Fibroblast of lung (primary cell): ENCODE results near the gene TCOF1. TPM values are rescaled to one million over a fixed set of nuclear protein-coding genes. Genes with fewer than 3 reads are reported as not detected.

Experiments used
- DNase-seq, 2 donors: peaks; one replicate each; pipeline versions ENCODE4 v3.0.0 to v3.0.0-alpha.2; 2010; ENCODE audit warnings: low read depth in 2 of 2
- H2AFZ ChIP-seq: 2 replicates; pipeline ENCODE4 v1.5.1; 2012; ENCODE audit warnings: low read length, control low read depth, inconsistent platforms
- H3K27ac ChIP-seq: 2 replicates; pipeline ENCODE4 v1.5.1; 2011; ENCODE audit warnings: low read length, control low read depth; ENCODE audit not compliant: insufficient read depth
- H3K27me3 ChIP-seq: 2 replicates; pipeline ENCODE4 v1.5.1; 2011; ENCODE audit warnings: mild to moderate bottlenecking, low read length; ENCODE audit not compliant: control insufficient read depth, insufficient read depth
- H3K36me3 ChIP-seq: 2 replicates; pipeline ENCODE4 v1.5.1; 2011; ENCODE audit warnings: low read length; ENCODE audit not compliant: control insufficient read depth, insufficient read depth
- H3K4me1 ChIP-seq: 2 replicates; pipeline ENCODE4 v1.5.1; 2011; ENCODE audit warnings: low read length; ENCODE audit not compliant: control insufficient read depth, insufficient read depth; ENCODE audit errors: extremely low read depth
- H3K4me2 ChIP-seq: 2 replicates; pipeline ENCODE4 v1.5.1; 2011; ENCODE audit warnings: low read length, control low read depth; ENCODE audit not compliant: insufficient read depth; ENCODE audit errors: extremely low read depth
- H3K4me3 ChIP-seq, 4 experiments: fragments of 200-600 bp in 1 of 4; sonication (generic) in 1 of 4; replicated peaks in 1 of 4; 2 replicates each; pipeline ENCODE4 v1.5.1; 2011 to 2016; ENCODE audit warnings: low read length in 4 of 4, low read depth in 3 of 4, mild to moderate bottlenecking in 3 of 4, control low read depth in 2 of 4, inconsistent platforms in 1 of 4, mixed read lengths in 1 of 4; ENCODE audit not compliant: insufficient read depth in 1 of 4; ENCODE audit errors: control extremely low read depth in 1 of 4
- H3K79me2 ChIP-seq: 2 replicates; pipeline ENCODE4 v1.5.1; 2012; ENCODE audit warnings: mild to moderate bottlenecking, low read length, inconsistent platforms; ENCODE audit not compliant: control insufficient read depth, insufficient read depth
- H3K9ac ChIP-seq: 2 replicates; pipeline ENCODE4 v1.5.1; 2011; ENCODE audit warnings: mild to moderate bottlenecking, low read length, control low read depth; ENCODE audit not compliant: insufficient read depth
- H3K9me3 ChIP-seq: 2 replicates; pipeline ENCODE4 v1.5.1; 2012; ENCODE audit warnings: low read depth, low read length; ENCODE audit not compliant: control insufficient read depth, insufficient read depth
- H4K20me1 ChIP-seq: 2 replicates; pipeline ENCODE4 v1.5.1; 2011; ENCODE audit warnings: low read length; ENCODE audit not compliant: control insufficient read depth, insufficient read depth; ENCODE audit errors: extremely low read depth
- CTCF ChIP-seq, 2 donors: IDR thresholded peaks in 1 of 2; conservative IDR thresholded peaks in 1 of 2; 1 replicate in 1 of 2; 2 replicates in 1 of 2; pipeline ENCODE4 v1.5.1; 2011 to 2012; ENCODE audit warnings: low read length in 2 of 2, control low read depth in 1 of 2, inconsistent platforms in 1 of 2, low read depth in 1 of 2, mild to moderate bottlenecking in 1 of 2
- EZH2 ChIP-seq: IDR thresholded peaks from 2 replicates; pipeline ENCODE4 v1.5.1; 2012; ENCODE audit warnings: low read length, control low read depth, mild to moderate bottlenecking; ENCODE audit errors: missing control alignments
- polyA plus RNA-seq, 2 donors: library from polyadenylated mRNA; depleted of rRNA in 1 of 2; stranded (reverse) in 1 of 2; unstranded in 1 of 2; fragments of >200 nt; gene quantifications; 2 replicates each; pipeline ENCODE4 v1.2.1, GENCODE V29; 2011 to 2012; ENCODE audit warnings: missing spikeins in 1 of 2
- total RNA-seq: library from RNA; depleted of rRNA; stranded (reverse); fragments of >200 nt; gene quantifications from 2 replicates; pipeline ENCODE4 v1.2.1, GENCODE V29; 2014

Gene TCOF1
- total and polyA plus RNA-seq, 2 donors (not counting 1 experiment from before 2014, with no cell fraction given) = 8.5 to 10.6 TPM

- Histone ChIP-seq H3K9me3 (no peaks in the 10 kb centered on the region), H3K9ac (no peak overlapping the region), H3K79me2 (peaks cover 42% of the 10 kb centered on the region), H2AFZ (no peak overlapping the region), H4K20me1 (peaks cover 2% of the 10 kb centered on the region), H3K27ac (no peak overlapping the region), H3K4me2 (no peak overlapping the region), H3K27me3 (no peaks in the 10 kb centered on the region), H3K4me3 (no peak overlapping the region), H3K36me3 (peaks cover 35% of the 10 kb centered on the region), H3K4me1 (peaks cover 9% of the 10 kb centered on the region)
- TF ChIP-seq EZH2 (no peak), CTCF (conservative IDR thresholded peaks at IDR 0.05 in 1 of 2, IDR thresholded peaks at IDR 0.05 in 1 of 2; ENCODE audit: low read depth in 1 of 2, low read length in 2 of 2) (no peak)
- no peak for DNase-seq
Measured at GRCh38 chr5:150447188-150447587, 89.7 kb downstream of the TCOF1 start.

GRCh38 chr5:150448334-150448733 is 90.8 kb downstream of the TCOF1 start:
- Histone ChIP-seq H3K4me2 (peak overlapping the region; percentile 91), H3K79me2 (peaks cover 42% of the 10 kb centered on the region), H3K27me3 (no peaks in the 10 kb centered on the region), H3K27ac (peak overlapping the region; percentile 99), H3K9me3 (no peaks in the 10 kb centered on the region), H3K4me3 (peak overlapping the region; percentile 71 to 90 (median 87)), H3K4me1 (peaks cover 9% of the 10 kb centered on the region), H3K9ac (peak overlapping the region; percentile 89), H4K20me1 (peaks cover 2% of the 10 kb centered on the region), H2AFZ (no peak overlapping the region), H3K36me3 (peaks cover 35% of the 10 kb centered on the region)
- peak in 1 of 2 donors; percentile 24 for DNase-seq
- TF ChIP-seq EZH2 (no peak), CTCF (conservative IDR thresholded peaks at IDR 0.05 in 1 of 2, IDR thresholded peaks at IDR 0.05 in 1 of 2; ENCODE audit: low read depth in 1 of 2, low read length in 2 of 2) (no peak)

- Histone ChIP-seq H3K9ac (peak overlapping the region; percentile 89), H4K20me1 (peaks cover 2% of the 10 kb centered on the region), H3K27me3 (no peaks in the 10 kb centered on the region), H3K27ac (peak overlapping the region; percentile 99), H3K4me3 (peak overlapping the region; percentile 71 to 90 (median 87)), H3K4me2 (peak overlapping the region; percentile 91), H3K4me1 (peaks cover 9% of the 10 kb centered on the region), H2AFZ (peak overlapping the region; percentile 60), H3K36me3 (peaks cover 29% of the 10 kb centered on the region), H3K79me2 (peaks cover 42% of the 10 kb centered on the region), H3K9me3 (no peaks in the 10 kb centered on the region)
- DNase-seq = no peak
- TF ChIP-seq CTCF (conservative IDR thresholded peaks at IDR 0.05 in 1 of 2, IDR thresholded peaks at IDR 0.05 in 1 of 2; ENCODE audit: low read depth in 1 of 2, low read length in 2 of 2) (no peak), EZH2 (no peak)
Measured at GRCh38 chr5:150448952-150449516, 91.5 kb downstream of the TCOF1 start.

Other genes with a start within 250 kb of the TCOF1 start
- 151 and 231 TPM in 2 replicates for gene PDGFRB, start 201.9 kb upstream of the TCOF1 start, total RNA-seq
- gene PDGFRB, start 201.9 kb upstream of the TCOF1 start, polyA plus RNA-seq = 77.4 and 347 TPM in 2 replicates
- under 0.01 and 0.33 TPM in 2 replicates for gene CDX1, start 190.9 kb upstream of the TCOF1 start, total RNA-seq
- gene CDX1, start 190.9 kb upstream of the TCOF1 start, polyA plus RNA-seq = 0.09 and 1.8 TPM in 2 replicates
- gene SLC6A7, start 167.6 kb upstream of the TCOF1 start, total RNA-seq = not detected in 2 replicates
- 0.02 TPM in 1 of 2 replicates, not detected in the other for gene SLC6A7, start 167.6 kb upstream of the TCOF1 start, polyA plus RNA-seq
- 0.77 and 2.1 TPM in 2 replicates for gene CAMK2A, start 67.9 kb upstream of the TCOF1 start, total RNA-seq
- 1.5 and 3.1 TPM in 2 replicates for gene CAMK2A, start 67.9 kb upstream of the TCOF1 start, polyA plus RNA-seq
- gene ARSI, start 54.8 kb upstream of the TCOF1 start, total RNA-seq = 5.9 and 8.5 TPM in 2 replicates
- gene ARSI, start 54.8 kb upstream of the TCOF1 start, polyA plus RNA-seq = 3.3 and 12.5 TPM in 2 replicates
- gene CD74, start 55.2 kb downstream of the TCOF1 start, total RNA-seq = 3.9 and 5.9 TPM in 2 replicates
- 1.3 and 1.8 TPM in 2 replicates for gene CD74, start 55.2 kb downstream of the TCOF1 start, polyA plus RNA-seq
- gene RPS14, start 92.0 kb downstream of the TCOF1 start, total RNA-seq = 1,962 and 4,466 TPM in 2 replicates
- 5,623 and 6,025 TPM in 2 replicates for gene RPS14, start 92.0 kb downstream of the TCOF1 start, polyA plus RNA-seq
- gene NDST1, start 150.4 kb downstream of the TCOF1 start, total RNA-seq = 18.2 and 38.5 TPM in 2 replicates
- gene NDST1, start 150.4 kb downstream of the TCOF1 start, polyA plus RNA-seq = 50.5 and 94.8 TPM in 2 replicates